Ishikawa (cell line): ENCODE data around the gene GNG11.

Experiments
- CEBPB ChIP-seq: IDR thresholded peaks from 2 replicates; pipeline ENCODE4 v1.6.1; 2012
- EP300 ChIP-seq: IDR thresholded peaks from 2 replicates; pipeline ENCODE4 v1.6.1; 2012; ENCODE audit warnings: borderline replicate concordance
- FOXM1 ChIP-seq: IDR thresholded peaks from 2 replicates; pipeline ENCODE4 v1.6.1; 2012; ENCODE audit warnings: low read depth, borderline replicate concordance
- TAF1 ChIP-seq: IDR thresholded peaks from 2 replicates; pipeline ENCODE4 v1.6.1; 2012; ENCODE audit warnings: low read depth, mild to moderate bottlenecking
- TEAD4 ChIP-seq: IDR thresholded peaks from 2 replicates; pipeline ENCODE4 v1.6.1; 2012

DNA sequence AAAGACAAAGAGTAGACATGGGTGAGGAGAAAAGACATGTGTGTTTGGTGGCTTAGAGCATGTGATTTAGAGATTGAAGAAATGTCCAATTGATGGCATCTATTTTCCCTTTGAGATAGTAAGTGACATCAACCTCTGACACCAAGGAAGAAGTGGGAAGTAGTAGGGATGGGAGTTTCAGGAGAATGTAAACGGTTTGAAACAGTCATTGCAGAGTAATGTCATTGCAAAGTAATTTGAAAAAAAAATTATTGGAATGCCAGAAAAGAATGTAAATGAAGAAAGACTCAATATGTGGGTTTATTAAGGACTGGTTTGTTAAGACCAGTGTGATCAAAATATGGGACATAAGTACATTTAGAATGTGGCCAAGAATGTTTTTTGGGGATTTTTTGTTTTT is 26.6 kb downstream of the GNG11 start:
- no peak for TF ChIP-seq CEBPB
- TF ChIP-seq TEAD4: no peak
- no peak for TF ChIP-seq FOXM1
- no peak for TF ChIP-seq TAF1
- TF ChIP-seq EP300: no peak
